ENCODE data around the gene FBXL19.

Gene FBXL19

DNA sequence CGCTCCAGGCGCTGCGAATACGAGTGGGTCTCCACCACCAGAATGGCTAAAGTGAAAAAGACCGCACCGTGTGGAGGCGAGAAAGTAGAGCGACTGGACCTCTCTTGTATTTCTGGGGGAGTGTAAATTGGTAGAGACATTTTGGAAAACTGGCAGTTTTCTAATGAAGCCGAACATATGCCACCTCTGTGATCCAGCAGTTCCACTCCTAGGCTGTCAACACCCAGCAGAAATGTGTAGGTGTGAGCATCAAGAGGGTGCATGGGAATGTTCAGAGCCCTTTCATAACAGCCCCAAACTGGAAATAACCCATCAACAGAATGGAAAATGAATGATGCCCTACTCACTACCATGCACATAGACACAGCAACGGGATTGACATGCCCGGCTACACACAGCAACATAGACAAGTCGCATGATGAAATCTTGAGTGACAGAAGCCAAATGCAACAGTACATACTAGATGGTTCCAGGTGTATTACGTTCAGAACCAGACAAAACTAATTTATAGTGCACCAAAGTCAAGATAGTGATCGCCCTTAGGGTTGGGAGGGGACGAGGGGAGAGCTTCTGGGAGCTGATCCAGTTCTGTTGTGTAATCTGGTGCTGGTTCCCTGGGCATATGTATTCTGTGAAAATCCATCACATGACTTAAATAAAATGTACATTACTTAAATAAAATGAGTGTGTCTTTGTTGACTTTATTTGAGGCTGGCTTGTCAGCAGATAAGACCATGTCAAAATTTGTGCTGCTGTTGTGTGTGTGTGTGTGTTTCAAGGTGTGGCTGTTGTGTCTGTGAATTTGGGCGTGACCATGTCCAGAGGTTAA is 28.6 kb upstream of the FBXL19 start:
- no peak for DNase-seq (ENCODE audit: low read depth in 2 of 3, low spot score in 1 of 3)

DNA sequence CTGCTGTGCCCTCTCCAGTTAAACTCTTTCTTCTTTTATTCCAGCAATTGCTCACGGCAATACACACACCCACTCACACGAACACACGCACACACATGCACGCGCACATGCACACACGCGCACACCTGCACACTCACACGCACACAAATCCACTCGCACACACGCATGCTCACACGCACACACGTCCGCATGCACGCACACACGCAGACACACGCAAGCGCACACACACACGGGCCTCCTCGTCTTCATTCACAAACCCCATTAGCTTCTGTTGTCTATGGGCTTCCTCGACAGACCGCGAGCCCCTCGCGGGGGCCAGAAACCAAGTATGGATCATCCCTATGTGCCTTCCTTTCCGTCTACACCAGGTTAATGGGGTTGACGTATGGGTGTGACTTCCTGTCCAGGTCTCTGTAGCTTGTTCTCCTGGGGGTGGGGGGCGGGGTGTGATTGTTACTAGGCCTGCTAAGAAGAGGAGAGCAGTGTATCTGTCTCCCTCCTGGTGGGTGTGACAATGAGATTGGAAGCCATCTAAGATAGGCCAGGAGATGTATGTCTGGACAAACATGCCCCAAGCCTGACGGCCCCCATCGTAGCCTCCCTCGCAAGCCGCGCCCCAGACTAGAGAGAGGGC is 27.6 kb upstream of the FBXL19 start:
- DNase-seq (ENCODE audit: low read depth in 2 of 3, low spot score in 1 of 3): no peak

DNA sequence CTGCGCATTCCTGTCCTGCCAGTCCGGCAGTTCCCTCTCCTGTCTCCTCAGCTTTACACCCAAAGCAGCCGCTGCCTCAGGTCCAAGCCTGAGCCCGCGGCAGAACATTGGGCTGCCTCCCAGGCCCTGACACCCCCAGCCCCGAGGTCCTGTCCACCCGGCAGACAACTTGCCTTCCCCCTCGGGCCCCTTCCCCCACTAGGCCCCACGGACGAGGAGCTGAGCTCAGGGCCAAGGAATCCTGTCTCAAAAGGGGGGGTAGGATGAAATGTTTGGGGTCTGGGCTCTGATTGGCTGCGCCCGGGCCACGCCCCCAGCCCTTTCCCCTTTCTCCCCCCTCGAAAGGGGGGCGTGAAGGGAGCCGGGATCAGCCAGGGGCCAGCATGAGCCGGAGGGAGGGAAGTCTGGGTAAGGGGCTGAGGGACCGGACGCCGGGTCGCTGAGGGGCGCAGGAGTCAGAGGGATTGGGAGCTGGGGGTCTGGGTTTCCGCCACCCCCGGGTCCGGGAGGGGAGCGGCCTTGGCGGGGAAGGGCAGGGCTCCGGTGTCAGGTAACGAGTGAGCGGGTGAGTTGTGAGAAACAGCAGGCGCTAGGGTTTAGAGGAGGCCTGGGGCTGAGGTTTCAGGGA is 27.0 kb upstream of the FBXL19 start, which contains the start of gene CTF1:
CTF1 (plus strand) TSS at position 354 of the 628 bp plus-strand sequence; CDS start at position 384, 30 bp downstream.
- no peak for DNase-seq (ENCODE audit: low read depth in 2 of 3, low spot score in 1 of 3)

DNA sequence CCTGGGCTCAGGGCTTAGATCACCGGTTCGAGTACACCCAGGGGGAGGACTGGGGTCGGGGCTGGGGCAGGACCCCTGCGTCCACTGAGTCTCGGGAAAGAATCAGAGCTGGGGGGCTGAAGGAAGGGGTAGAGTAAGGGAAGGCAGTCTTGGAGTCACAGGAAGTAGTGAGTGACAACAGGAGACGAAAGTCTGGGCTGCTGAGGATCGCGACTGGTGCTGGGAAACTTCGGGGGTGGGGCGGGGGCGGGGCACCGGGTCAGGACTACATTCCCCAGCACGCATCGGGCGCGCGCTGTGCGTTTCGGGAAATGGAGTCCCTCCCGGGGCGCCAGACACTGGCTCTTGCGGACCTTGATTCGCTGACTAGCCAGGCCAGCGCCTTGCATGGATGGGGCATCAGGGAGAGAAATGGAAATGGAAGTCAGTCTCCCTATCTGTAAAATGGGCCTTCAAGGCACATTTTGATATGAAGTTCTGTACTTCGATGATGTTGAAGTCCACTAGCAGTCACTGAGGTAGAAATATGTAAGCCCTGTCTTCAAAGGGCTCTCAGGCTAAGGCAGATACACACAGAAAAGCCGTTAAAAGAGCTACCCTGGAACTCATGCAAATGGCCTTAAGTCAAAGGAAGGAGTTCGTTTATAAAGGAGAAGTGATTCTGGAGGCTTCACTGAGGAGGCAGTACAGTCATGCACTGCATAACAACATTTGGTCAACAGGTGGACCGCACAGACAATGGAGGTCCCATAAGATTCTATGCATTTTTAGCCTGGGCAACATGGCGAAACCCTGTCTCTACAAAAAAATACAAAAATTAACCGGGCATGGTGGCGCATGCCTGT is 26.3 kb upstream of the FBXL19 start:
- peak; percentile 66 to 83 (median 79) for DNase-seq (ENCODE audit: low read depth in 2 of 3, low spot score in 1 of 3)

DNA sequence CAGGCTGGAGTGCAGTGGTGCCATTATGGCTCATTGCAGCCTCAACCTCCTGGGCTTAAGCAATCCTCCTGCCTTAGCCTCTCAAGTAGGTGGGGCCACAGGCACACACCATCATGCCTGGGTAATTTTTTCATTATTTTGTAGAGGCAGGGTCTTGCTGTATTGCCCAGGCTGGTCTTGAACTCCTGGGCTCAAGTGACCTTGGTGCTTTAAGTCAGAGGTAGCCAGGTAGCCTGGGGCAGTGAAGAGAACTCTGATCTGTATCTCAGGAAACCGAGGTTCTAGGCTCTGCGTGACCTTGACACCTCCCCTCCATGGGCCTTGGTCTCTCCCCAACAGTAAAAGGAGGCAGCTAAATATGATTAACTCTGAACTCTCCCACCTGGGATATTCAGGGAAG is 23.6 kb upstream of the FBXL19 start:
- DNase-seq (ENCODE audit: low read depth in 2 of 3, low spot score in 1 of 3): no peak

DNA sequence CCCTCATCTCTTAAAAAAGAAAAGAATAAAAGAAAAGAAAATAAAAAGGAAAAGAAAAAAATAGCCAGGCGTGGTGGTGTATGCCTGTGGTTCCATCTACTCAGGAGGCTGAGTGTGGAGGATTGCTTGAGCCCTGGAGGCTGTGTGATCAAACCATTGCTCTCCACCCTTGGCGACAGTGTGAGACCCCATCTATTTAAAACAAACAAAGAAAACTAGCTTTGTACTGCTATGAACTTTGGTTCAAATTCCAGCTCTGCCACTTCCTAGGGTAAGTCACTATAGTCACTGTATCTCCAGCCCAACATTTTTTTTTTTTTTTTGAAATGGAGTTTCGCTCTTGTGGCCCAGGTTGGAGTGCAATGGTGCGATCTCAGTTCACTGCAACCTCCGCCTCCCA is 22.8 kb upstream of the FBXL19 start:
- DNase-seq (ENCODE audit: low read depth in 2 of 3, low spot score in 1 of 3): no peak

DNA sequence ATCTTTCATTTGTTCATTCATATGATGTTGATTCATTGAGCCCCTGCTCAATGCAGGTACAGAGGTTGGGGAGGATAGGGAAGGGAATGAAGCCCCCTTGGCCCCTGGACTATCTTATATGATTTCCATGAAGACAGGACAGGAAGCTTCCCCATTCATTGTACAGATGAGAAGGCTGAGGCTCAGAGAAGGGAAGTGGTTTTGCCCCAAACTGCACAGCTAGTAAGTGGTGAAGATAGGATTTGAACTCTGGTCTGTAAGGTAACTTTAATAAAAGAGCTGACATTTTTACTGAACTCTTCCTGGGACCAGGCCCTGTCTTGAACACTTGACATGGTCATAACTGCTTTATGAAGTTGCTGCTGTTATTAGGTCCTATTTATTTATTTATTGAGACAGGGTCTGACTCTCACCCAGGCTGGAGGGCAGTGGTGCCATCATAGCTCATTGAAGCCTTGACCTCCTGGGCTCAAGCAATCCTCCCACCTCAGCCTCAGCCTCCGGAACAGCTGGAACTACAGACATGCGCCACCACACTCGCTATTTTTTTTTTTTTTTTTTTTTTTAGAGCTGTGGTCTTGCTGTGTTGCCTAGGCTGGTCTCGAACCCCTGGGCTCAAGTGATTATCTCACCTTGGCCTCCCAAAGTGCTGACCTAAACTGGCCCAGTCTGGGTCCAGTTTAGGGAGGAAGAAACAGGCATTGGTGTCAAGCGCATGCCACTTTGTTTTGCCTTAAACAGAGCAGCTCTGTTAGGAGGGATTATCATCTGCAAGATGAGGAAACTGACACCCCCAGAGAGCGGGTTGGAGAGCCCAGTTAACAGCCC is 22.0 kb upstream of the FBXL19 start:
- no peak for DNase-seq (ENCODE audit: low read depth in 2 of 3, low spot score in 1 of 3)

DNA sequence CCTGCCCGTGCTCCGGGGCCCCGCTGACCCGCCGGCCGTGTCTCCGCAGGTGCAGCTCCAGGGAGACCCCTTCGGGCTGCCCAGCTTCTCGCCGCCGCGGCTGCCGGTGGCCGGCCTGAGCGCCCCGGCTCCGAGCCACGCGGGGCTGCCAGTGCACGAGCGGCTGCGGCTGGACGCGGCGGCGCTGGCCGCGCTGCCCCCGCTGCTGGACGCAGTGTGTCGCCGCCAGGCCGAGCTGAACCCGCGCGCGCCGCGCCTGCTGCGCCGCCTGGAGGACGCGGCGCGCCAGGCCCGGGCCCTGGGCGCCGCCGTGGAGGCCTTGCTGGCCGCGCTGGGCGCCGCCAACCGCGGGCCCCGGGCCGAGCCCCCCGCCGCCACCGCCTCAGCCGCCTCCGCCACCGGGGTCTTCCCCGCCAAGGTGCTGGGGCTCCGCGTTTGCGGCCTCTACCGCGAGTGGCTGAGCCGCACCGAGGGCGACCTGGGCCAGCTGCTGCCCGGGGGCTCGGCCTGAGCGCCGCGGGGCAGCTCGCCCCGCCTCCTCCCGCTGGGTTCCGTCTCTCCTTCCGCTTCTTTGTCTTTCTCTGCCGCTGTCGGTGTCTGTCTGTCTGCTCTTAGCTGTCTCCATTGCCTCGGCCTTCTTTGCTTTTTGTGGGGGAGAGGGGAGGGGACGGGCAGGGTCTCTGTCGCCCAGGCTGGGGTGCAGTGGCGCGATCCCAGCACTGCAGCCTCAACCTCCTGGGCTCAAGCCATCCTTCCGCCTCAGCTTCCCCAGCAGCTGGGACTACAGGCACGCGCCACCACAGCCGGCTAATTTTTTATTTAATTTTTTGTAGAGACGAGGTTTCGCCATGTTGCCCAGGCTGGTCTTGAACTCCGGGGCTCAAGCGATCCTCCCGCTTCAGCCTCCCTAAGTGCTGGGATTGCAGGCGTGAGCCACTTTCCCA is 21.1 kb upstream of the FBXL19 start:
- DNase-seq (ENCODE audit: low read depth in 2 of 3, low spot score in 1 of 3): peak in 1 of 3 donors; percentile 48

DNA sequence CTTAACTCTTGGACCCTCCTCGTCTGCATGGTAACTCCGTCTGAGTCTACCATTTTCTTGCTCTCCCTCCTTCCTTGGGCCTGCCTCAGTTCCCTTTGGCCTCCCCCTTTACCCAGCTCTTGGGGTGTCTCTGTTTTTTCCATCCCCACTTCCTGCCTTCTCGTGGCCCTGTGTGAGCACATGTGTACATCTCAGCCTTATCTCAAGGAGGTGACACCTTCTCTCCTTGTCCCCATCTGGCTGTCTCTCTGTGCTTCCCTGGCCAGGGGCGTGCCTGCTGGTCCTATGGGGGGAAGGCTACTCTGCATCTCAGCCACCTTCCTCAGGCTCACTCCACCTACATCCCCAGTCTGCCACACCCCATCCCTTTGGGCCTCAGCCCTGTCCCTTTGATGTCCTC is 20.4 kb upstream of the FBXL19 start:
- DNase-seq (ENCODE audit: low read depth in 2 of 3, low spot score in 1 of 3): no peak

DNA sequence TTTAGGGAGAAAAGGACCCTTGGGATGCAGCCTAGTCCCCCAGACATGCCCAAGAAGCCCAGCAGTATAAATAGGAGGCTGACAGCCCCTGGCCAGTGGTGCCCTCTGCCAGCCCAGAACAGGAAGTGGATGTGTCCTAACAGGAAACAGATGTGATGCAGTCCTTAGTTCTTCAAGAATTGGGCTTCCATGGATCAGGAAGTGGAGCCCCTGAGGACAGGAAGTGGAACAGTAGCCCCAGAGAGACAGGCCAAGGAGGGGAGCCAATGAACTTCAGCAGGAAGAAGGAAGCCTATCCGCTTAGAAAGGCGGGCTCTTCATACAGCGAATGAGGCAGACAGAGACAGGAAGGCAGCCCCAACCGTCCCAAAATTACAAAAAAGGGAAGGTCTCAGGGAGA is 19.8 kb upstream of the FBXL19 start:
- DNase-seq (ENCODE audit: low read depth in 2 of 3, low spot score in 1 of 3): no peak

DNA sequence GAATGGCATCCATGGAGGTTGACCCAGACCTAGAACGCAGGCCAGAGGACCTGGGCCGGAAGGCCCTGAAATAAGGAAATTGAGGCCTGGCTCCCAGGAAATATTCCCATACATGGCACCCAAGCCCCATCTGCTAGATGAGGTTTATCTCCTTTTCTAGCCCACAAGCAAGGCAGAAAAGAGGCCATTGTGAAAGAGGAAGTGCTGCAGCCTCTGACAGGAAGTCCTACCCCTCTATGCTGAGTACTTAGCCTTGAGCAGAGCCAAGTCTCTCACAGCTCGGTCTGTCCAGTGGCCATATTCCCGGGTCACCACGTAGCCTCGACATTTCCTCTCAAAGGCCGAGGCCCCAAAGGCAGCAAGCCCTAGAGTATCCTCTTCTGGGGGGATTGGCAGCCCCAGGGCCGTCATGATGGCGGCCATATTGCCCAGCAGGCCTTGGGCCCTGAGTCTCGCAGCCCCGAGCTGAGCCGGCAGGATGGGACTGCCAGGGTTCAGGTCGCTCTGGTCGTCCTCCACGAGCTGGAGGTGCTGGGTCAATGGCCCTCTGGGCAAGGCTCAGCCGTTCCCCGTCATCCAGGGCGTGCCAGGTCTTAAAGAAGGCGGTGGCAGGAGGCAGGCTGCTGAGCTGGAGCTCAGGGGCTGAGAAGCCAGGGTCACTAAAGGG is 19.1 kb upstream of the FBXL19 start:
- no peak for DNase-seq (ENCODE audit: low read depth in 2 of 3, low spot score in 1 of 3)

DNA sequence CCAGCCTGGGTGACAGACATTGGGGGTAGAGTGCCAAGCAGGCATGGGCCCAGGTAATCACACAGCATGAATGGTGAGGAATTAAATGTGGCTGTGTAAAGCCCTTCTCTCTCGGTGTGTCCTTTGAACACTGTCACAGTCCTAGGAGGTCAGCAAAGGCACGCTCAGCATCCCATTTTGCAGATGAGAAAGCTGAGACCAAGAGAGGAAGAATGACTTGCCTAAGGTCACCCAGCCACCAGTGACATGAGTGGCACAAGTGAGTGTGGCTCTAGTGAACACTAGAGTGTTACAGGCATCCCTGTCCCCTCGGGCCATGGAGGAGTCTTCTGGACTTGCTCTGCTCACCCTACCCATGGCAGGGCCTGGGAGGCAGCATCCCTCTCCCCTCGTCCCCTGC is 16.3 kb upstream of the FBXL19 start:
- DNase-seq (ENCODE audit: low read depth in 2 of 3, low spot score in 1 of 3): no peak

DNA sequence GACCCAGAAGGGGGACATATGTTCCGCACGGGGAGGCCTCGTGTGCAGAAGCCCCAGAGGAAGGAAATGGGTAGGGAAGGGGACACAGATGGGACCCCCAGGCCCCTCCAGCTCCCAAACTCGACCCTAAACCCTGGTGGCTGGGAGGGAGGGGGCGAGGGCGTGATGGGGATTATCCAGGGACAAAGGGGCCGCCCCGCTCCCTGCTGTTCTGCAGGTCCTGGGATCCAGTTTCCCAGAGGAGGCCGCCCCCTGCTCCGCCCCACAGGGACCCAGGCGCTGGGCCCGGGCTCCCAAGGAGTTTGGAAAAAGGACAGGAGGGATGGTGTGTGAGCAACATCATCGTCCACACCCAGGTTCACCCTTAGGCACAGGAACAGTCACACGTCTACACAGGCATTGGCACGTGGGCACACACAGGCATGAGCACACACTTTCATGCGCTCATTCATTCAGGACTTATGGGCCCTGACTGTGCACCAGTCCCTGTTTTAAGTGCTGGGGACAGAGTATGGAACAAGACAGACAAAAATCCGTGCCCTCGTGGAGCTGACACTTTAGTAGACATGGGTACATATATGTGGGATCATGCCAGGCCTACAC is 12.8 kb upstream of the FBXL19 start:
- DNase-seq (ENCODE audit: low read depth in 2 of 3, low spot score in 1 of 3): no peak

DNA sequence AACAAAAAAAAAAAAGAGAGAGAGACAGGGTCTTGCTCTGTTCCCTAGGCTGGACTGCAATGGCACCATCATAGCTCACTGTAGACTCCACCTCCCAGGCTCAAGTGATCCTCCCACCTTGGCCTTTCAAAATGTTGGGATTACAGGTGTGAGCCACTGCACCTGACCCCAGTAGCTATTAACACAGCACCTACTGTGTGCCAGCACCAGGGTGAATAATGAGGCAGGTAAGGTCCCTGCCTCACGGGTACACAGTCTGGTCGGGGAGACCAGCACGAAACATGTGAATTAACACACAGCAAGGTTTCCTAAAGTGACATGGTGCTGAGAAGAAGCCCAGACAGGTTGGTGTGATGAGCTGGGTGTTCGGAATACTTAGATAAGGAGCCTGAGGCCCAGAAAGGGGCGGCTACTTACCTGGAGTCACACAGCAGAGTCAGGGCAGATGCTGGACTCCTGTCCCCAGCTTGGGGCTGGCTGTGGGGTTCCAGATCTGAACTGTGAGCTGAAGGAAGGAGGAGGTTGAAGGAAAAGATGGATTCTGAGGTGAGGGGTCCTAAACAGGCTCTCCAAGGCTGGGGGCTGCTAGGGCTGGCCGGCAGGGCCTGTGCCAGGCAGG is 10.5 kb upstream of the FBXL19 start:
- DNase-seq (ENCODE audit: low read depth in 2 of 3, low spot score in 1 of 3): no peak

DNA sequence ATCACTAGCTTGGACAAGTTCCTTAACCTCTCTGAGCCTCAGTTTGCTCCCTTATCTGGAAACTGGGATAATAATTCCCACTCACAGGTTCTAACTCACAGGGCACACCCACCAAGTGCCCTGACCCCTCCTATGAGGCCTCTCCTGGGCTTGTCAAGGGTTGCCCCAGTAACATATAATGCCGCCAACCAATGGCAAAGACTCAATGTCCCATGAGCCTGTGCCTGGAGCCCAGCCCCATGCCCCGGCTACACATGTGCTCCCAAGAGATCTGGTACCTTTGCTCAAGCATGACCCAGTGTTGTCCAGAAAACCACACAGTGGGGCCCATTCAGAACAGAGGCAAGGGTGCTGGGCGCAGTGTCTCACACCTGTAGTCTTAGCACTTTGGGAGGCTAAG is 8.5 kb upstream of the FBXL19 start:
- no peak for DNase-seq (ENCODE audit: low read depth in 2 of 3, low spot score in 1 of 3)

DNA sequence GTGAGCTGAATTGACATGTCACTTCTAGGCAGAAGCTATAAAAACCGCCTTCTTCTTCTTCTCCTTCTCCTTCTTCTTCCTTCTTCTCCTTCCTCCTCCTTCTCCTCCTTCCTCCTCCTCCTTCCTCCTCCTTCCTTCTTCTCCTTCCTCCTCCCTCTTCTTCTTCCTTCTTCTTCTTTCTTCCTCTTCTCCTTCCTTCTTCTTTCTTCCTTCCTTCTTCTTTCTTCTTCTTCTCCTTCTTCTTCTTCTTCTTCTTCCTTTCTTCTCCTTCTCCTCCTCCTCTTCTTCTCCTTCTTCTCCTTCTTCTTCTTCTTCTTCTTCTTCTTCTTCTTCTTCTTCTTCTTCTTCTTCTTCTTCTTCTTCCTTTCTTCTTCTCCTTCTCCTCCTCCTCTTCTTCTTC is 4.8 kb upstream of the FBXL19 start:
- no peak for DNase-seq (ENCODE audit: low read depth in 2 of 3, low spot score in 1 of 3)

DNA sequence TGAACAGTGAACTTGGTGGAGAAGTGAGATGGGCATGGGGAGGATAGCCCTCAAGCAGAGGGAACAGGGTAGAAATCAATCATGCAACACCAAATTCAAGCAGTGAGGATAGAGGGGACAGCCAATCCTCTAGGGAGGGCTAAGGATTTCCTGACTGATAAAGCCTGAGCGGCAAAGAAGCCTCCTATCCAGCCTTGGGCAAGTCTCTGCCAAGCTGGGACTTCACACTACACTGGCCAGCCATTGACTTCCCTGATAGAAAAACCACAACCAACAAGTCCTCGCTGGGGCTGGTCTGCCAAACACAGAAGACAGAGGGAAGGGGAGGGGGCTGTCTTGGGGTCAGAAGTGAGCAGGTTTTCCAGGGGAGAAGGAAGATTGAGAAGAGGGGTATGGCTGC is 2.5 kb upstream of the FBXL19 start:
- DNase-seq (ENCODE audit: low read depth in 2 of 3, low spot score in 1 of 3): no peak

DNA sequence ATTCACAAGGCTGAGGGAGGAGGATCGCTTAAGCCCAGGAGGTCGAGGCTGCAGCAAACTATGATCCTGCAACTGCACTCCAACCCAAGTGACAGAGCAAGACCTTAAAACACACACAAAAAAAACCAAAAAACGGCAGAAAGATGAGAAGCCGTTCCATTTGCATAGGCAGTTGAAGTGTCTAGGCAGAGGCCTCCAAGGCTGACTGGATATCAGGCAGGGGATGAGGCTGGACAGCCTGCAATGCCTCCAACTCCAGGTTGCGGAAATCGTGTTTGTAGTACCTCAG is 2.0 kb upstream of the FBXL19 start:
- DNase-seq (ENCODE audit: low read depth in 2 of 3, low spot score in 1 of 3): no peak

All from stimulated activated CD4-positive, alpha-beta T cell treated with anti-CD3 and anti-CD28 coated beads, Interleukin-12 subunit alpha, Interleukin-12 subunit beta, amount 100 ng/mL, for 48 hours (primary cell).